Measurements from ENCODE around the gene PPP3CA. TPM values are rescaled to one million over a fixed set of nuclear protein-coding genes. Genes with fewer than 3 reads are reported as not detected.

Gene PPP3CA
- total RNA-seq, 1 experiment from 2014 or later: 133 TPM

GRCh38 chr4:101102114-101102742 is 245.1 kb downstream of the PPP3CA start:
- Histone ChIP-seq H3K9ac (ENCODE audit: low read length) (peak overlapping the region; percentile 48), H3K27me3 (ENCODE audit: insufficient read depth, low read length) (no peaks in the 10 kb centered on the region), H3K4me2 (ENCODE audit: low read length) (peak overlapping the region; percentile 46), H3K9me2 (ENCODE audit: insufficient read depth) (no peaks in the 10 kb centered on the region), H3K4me1 (ENCODE audit: control insufficient read depth in 1 of 2, insufficient read depth in 2 of 2, low read length in 2 of 2) (peaks cover 64 to 72% of the 10 kb centered on the region in 2 experiments), H3K79me2 (ENCODE audit: insufficient read depth, low read length) (peaks cover 40% of the 10 kb centered on the region; the same call in 1 of the 2 replicates), H4K20me1 (ENCODE audit: insufficient read depth) (no peaks in the 10 kb centered on the region), H3K4me3 (replicated peaks in 1 of 2; ENCODE audit: low read depth in 1 of 2, low read length in 2 of 2) (no peak overlapping the region), H3K36me3 (ENCODE audit: control insufficient read depth in 1 of 2, insufficient read depth in 2 of 2, low read length in 2 of 2) (0 out of 4 replicates have a peak, but pooled peaks cover 0 to 3% of the 10 kb centered on the region in 2 experiments), H3K9me3 (ENCODE audit: control insufficient read depth in 1 of 2, insufficient read depth in 1 of 2, low read depth in 1 of 2, low read length in 2 of 2) (no peaks in the 10 kb centered on the region), H3K27ac (ENCODE audit: low read depth, low read length) (peak overlapping the region; percentile 95), H2AFZ (ENCODE audit: low read depth, low read length, poor library complexity, severe bottlenecking) (no peak overlapping the region)
- ChIA-PET POLR2A (interaction anchor here (1.8 to 4.8 kb wide), 3 partner anchors 13 to 46 kb away, joined by 6 to 43 read pairs (median 11); no protein-coding TSS in a partner anchor), RAD21 (ENCODE audit: low non-redundant PET in 1 of 2, low total read pairs in 2 of 2, uncharacterized antibody in 2 of 2, unreplicated experiment in 2 of 2) (no interaction called here), CTCF (interaction anchor here (1.3 kb wide), 1 partner anchor 16 kb away, joined by 5 read pairs; no protein-coding TSS in a partner anchor)
- ATAC-seq (no peak), DNase-seq (ENCODE audit: low read depth, low spot score) (no peak)
- intact Hi-C loops (cut with micrococcal nuclease): loop anchor here (5.0 kb wide), 1 partner anchor 55 kb away; no protein-coding TSS in a partner anchor
- no TSS peak for BruUV-seq (replicated peaks)
- TF ChIP-seq CBX3 (IDR thresholded peaks at IDR 0.05; ENCODE audit: low read depth) (0 out of 2 replicates have a peak, but pooled peaks have one; percentile 16), SP1 (IDR thresholded peaks at IDR 0.05; ENCODE audit: low read depth) (peak; percentile 13; the same call in 1 of the 2 replicates), ZNF274 (IDR thresholded peaks at IDR 0.05; ENCODE audit: low read depth, low read length) (no peak), CEBPB (IDR thresholded peaks at IDR 0.05; ENCODE audit: low read depth) (peak; percentile 68), POLR2AphosphoS5 (IDR thresholded peaks at IDR 0.05; ENCODE audit: low read depth, low read length) (peak; percentile 37)

GRCh38 chr4:101101072-101101471 is 246.3 kb downstream of the PPP3CA start:
- no peaks in the 10 kb centered on the region for H3K9me2 ChIP-seq (ENCODE audit: insufficient read depth)
- DNase-seq (ENCODE audit: low read depth, low spot score): no peak
- H4K20me1 ChIP-seq (ENCODE audit: insufficient read depth): no peaks in the 10 kb centered on the region
- no peaks in the 10 kb centered on the region for H3K27me3 ChIP-seq (ENCODE audit: insufficient read depth, low read length)
- peaks cover 61 to 68% of the 10 kb centered on the region in 2 experiments for H3K4me1 ChIP-seq (ENCODE audit: control insufficient read depth in 1 of 2, insufficient read depth in 2 of 2, low read length in 2 of 2)
- intact Hi-C loops (cut with micrococcal nuclease): loop anchor here (5.0 kb wide), 1 partner anchor 56 kb away; no protein-coding TSS in a partner anchor
- peaks cover 34% of the 10 kb centered on the region; the same call in 1 of the 2 replicates for H3K79me2 ChIP-seq (ENCODE audit: insufficient read depth, low read length)
- ATAC-seq: no peak
- H3K4me3 ChIP-seq (replicated peaks in 1 of 2; ENCODE audit: low read depth in 1 of 2, low read length in 2 of 2): no peak overlapping the region
- TF ChIP-seq JUND (IDR thresholded peaks at IDR 0.05): 0 out of 2 replicates have a peak, but pooled peaks have one; percentile 8
- TF ChIP-seq SP1 (IDR thresholded peaks at IDR 0.05; ENCODE audit: low read depth): 0 out of 2 replicates have a peak, but pooled peaks have one; percentile 9
- TF ChIP-seq POLR2A (IDR thresholded peaks at IDR 0.05; ENCODE audit: borderline replicate concordance, extremely low read depth, insufficient read depth, insufficient read length): no peak
- RAD21 ChIA-PET (ENCODE audit: low non-redundant PET in 1 of 2, low total read pairs in 2 of 2, uncharacterized antibody in 2 of 2, unreplicated experiment in 2 of 2): no interaction called here
- H3K4me2 ChIP-seq (ENCODE audit: low read length): peak overlapping the region; percentile 46
- peak overlapping the region; percentile 95; the same call in 1 of the 2 replicates for H3K27ac ChIP-seq (ENCODE audit: low read depth, low read length)
- H3K9ac ChIP-seq (ENCODE audit: low read length): no peak overlapping the region
- CTCF ChIA-PET: no interaction called here
- POLR2A ChIA-PET: interaction anchor here (0.8 to 1.6 kb wide), 5 partner anchors 11 to 24 kb away, joined by 3 to 5 read pairs (median 3); no protein-coding TSS in a partner anchor
- 0 out of 4 replicates have a peak, but pooled peaks cover 0 to 3% of the 10 kb centered on the region in 2 experiments for H3K36me3 ChIP-seq (ENCODE audit: control insufficient read depth in 1 of 2, insufficient read depth in 2 of 2, low read length in 2 of 2)
- no peak overlapping the region for H2AFZ ChIP-seq (ENCODE audit: low read depth, low read length, poor library complexity, severe bottlenecking)
- no peaks in the 10 kb centered on the region for H3K9me3 ChIP-seq (ENCODE audit: control insufficient read depth in 1 of 2, insufficient read depth in 1 of 2, low read depth in 1 of 2, low read length in 2 of 2)
- no TSS peak for BruUV-seq (replicated peaks)

All from HCT116 (cell line).